Sigmoid colon (tissue), 3 donors: ENCODE data around the gene ARHGAP11A.

Experiments used
- POLR2A ChIP-seq, 2 donors: fragments of 450-650 bp; IDR thresholded peaks; one replicate each; pipeline ENCODE4 v1.6.1; 2016; ENCODE audit warnings: antibody characterized with exemption in 2 of 2, mild to moderate bottlenecking in 2 of 2, moderate library complexity in 2 of 2
- TF ChIP-seq, protein P1 (sequence below), 4 experiments: fragments of 450-650 bp in 3 of 4; fragments of 200-600 bp in 1 of 4; IDR thresholded peaks; one replicate each; pipeline ENCODE4 v1.5.1; 2016 to 2019; ENCODE audit warnings: antibody characterized with exemption in 4 of 4, mild to moderate bottlenecking in 3 of 4, moderate library complexity in 2 of 4

DNA sequence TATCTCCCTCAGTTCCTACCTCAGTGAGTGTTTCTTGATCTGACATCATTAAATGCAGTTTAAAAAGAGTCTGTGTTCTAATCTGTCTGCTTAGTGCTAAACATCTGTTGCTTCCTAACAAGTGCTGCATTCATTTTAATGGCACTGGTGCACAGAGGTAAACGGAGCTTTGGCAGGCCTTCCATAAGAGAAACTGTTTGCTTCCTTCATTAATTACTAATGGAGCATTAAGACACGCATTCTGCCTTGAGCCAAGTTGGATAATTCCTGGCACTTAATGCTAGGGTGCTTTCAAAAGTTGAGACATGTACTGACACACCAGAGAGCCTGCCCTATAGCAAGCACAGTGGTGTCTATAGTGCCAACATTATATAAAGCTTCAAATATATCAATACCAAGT is 60.9 kb downstream of the ARHGAP11A start:
- TF ChIP-seq, protein P1, sequence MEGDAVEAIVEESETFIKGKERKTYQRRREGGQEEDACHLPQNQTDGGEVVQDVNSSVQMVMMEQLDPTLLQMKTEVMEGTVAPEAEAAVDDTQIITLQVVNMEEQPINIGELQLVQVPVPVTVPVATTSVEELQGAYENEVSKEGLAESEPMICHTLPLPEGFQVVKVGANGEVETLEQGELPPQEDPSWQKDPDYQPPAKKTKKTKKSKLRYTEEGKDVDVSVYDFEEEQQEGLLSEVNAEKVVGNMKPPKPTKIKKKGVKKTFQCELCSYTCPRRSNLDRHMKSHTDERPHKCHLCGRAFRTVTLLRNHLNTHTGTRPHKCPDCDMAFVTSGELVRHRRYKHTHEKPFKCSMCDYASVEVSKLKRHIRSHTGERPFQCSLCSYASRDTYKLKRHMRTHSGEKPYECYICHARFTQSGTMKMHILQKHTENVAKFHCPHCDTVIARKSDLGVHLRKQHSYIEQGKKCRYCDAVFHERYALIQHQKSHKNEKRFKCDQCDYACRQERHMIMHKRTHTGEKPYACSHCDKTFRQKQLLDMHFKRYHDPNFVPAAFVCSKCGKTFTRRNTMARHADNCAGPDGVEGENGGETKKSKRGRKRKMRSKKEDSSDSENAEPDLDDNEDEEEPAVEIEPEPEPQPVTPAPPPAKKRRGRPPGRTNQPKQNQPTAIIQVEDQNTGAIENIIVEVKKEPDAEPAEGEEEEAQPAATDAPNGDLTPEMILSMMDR (IDR thresholded peaks at IDR 0.05) = no peak
- no peak for TF ChIP-seq POLR2A (IDR thresholded peaks at IDR 0.05)
